BLaER1 (cell line): ENCODE results near the gene DNAH6.
A peak's percentile ranks its signal among the peaks of the same experiment; 100 is the strongest.

Experiments
- H3K27ac ChIP-seq: shearing (Covaris generic); formaldehyde crosslinking; 2 replicates; pipeline ENCODE4 v1.8.1; 2022
- H3K27me3 ChIP-seq: shearing (Covaris generic); formaldehyde crosslinking; 2 replicates; pipeline ENCODE4 v1.8.1; 2022
- H3K36me3 ChIP-seq: shearing (Covaris generic); formaldehyde crosslinking; 2 replicates; pipeline ENCODE4 v1.8.1; 2022
- H3K4me1 ChIP-seq: shearing (Covaris generic); formaldehyde crosslinking; 2 replicates; pipeline ENCODE4 v1.8.1; 2022
- H3K4me2 ChIP-seq: shearing (Covaris generic); formaldehyde crosslinking; 2 replicates; pipeline ENCODE4 v1.8.1; 2022
- H3K4me3 ChIP-seq: shearing (Covaris generic); formaldehyde crosslinking; 2 replicates; pipeline ENCODE4 v1.8.1; 2022
- H3K9ac ChIP-seq: shearing (Covaris generic); formaldehyde crosslinking; 2 replicates; pipeline ENCODE4 v1.8.1; 2022
- H3K9me3 ChIP-seq: shearing (Covaris generic); formaldehyde crosslinking; 2 replicates; pipeline ENCODE4 v1.8.1; 2022
- H4K20me1 ChIP-seq: shearing (Covaris generic); formaldehyde crosslinking; 2 replicates; pipeline ENCODE4 v1.8.1; 2022
- Cebpa-rat ChIP-seq: shearing (Covaris generic); IDR thresholded peaks from 2 replicates; pipeline ENCODE4 v1.8.1; 2022

Gene DNAH6

DNA sequence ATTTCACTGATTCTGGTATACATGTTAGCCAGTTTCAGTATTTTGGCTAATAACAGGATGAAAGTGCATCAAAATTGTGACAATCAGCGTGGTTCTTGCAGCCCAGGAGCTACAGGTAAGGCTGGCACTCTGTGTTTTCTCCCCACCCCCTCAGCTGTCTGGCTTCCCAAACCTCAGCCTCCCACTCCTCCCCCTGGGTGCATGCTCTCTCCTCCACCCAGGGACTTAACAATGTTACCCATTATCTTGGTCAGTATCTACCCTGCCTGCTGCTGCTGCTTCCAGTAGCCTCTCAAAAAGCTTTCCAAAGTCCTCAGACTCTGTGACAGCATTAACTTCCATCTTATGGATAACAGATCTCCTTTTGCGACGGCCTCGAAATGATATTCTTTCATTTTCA is 323.6 kb downstream of the DNAH6 start:
- H3K9ac ChIP-seq, result no peak overlapping the region
- H3K4me3 ChIP-seq, result no peak overlapping the region
- peak overlapping the region; percentile 72; the same call in 1 of the 2 replicates for H3K4me2 ChIP-seq
- no peaks in the 10 kb centered on the region for H3K36me3 ChIP-seq
- H3K4me1 ChIP-seq, result peaks cover 52% of the 10 kb centered on the region
- no peak overlapping the region for H3K27ac ChIP-seq
- peaks cover 43% of the 10 kb centered on the region for H3K9me3 ChIP-seq
- no peaks in the 10 kb centered on the region for H3K27me3 ChIP-seq
- no peaks in the 10 kb centered on the region for H4K20me1 ChIP-seq
- no peak for TF ChIP-seq Cebpa-rat

DNA sequence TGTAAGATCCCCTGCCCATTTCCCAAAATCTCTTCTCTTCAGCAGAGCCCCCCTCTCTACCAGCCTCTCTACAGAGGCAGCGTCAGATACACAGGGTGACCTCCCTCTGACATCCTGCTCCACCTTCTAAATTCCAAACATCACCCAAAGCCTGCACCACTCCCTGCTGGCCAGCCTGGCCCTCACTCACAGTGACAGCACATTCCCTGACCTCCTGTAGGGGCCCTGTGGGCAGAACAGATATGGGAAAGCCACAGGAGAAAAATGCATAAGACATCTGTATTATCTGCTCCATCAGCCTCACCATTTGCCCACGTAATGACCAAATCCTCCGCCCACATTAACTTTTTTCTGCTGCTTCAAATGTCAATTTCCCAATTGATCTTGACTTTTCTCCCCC is 324.0 kb downstream of the DNAH6 start:
- no peak overlapping the region for H3K9ac ChIP-seq
- H3K4me1 ChIP-seq, result peaks cover 56% of the 10 kb centered on the region
- TF ChIP-seq Cebpa-rat, result no peak
- 0 out of 2 replicates have a peak overlapping the region, but pooled peaks have one; percentile 45 for H3K27ac ChIP-seq
- H3K4me2 ChIP-seq, result peak overlapping the region; percentile 72
- H3K36me3 ChIP-seq, result no peaks in the 10 kb centered on the region
- H3K4me3 ChIP-seq, result no peak overlapping the region
- peaks cover 39% of the 10 kb centered on the region for H3K9me3 ChIP-seq
- H3K27me3 ChIP-seq, result no peaks in the 10 kb centered on the region
- H4K20me1 ChIP-seq, result no peaks in the 10 kb centered on the region

DNA sequence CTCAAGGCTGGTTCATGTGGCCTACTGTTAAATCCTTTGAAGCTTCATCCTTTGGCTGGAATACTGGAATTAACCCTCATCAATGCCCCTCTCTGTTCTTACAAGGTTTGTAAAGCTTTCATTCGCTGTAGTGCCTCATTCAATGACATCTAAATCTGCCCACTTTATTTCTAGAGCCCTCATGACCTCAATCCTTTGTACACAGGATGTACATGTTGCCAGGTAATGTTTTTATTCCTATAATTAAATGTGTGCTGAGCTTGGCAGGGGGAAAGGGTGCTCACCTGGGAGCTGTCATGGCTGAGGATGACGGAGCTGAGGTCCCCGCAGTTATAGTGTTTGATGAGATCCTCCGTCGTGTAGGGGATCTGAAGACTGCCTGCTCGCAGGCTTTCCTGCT is 325.3 kb downstream of the DNAH6 start:
- H3K4me3 ChIP-seq, result no peak overlapping the region
- no peaks in the 10 kb centered on the region for H4K20me1 ChIP-seq
- peak overlapping the region; percentile 72 for H3K4me2 ChIP-seq
- H3K36me3 ChIP-seq, result no peaks in the 10 kb centered on the region
- peak overlapping the region; percentile 45; the same call in 1 of the 2 replicates for H3K27ac ChIP-seq
- no peak overlapping the region for H3K9ac ChIP-seq
- no peak for TF ChIP-seq Cebpa-rat
- peaks cover 26% of the 10 kb centered on the region for H3K9me3 ChIP-seq
- H3K27me3 ChIP-seq, result no peaks in the 10 kb centered on the region
- H3K4me1 ChIP-seq, result peaks cover 68% of the 10 kb centered on the region

DNA sequence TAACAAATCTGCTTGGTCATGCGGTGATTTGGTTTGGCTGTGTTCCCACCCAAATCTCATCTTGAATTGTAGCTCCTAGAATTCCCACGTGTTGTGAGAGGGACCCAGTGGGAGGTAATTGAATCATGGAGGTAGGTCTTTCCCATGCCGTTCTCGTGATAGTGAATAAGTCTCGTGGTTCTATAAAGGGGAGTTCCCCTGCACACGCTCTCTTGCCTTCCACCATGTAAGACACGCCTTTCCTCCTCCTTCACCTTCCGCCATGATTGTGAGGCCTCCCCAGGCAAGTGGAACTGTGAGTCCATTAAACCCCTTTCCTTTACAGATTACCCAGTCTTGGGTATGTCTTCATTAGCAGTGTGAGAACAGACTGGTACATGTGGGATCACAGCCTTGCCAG is 327.8 kb downstream of the DNAH6 start:
- Histone ChIP-seq H3K4me1 (peaks cover 92% of the 10 kb centered on the region), H3K4me3 (no peak overlapping the region), H3K4me2 (peak overlapping the region; percentile 98), H3K27ac (peak overlapping the region; percentile 98), H3K36me3 (no peaks in the 10 kb centered on the region), H4K20me1 (no peaks in the 10 kb centered on the region), H3K9ac (no peak overlapping the region), H3K27me3 (no peaks in the 10 kb centered on the region), H3K9me3 (peaks cover 5% of the 10 kb centered on the region)
- no peak for TF ChIP-seq Cebpa-rat

GRCh38 chr2:84846041-84846663 is 329.9 kb downstream of the DNAH6 start:
- Histone ChIP-seq H4K20me1 (no peaks in the 10 kb centered on the region), H3K4me1 (peaks cover 90% of the 10 kb centered on the region), H3K36me3 (no peaks in the 10 kb centered on the region), H3K4me3 (peak overlapping the region; percentile 35), H3K9me3 (peaks cover 21% of the 10 kb centered on the region), H3K27me3 (no peaks in the 10 kb centered on the region), H3K27ac (peak overlapping the region; percentile 98), H3K4me2 (peak overlapping the region; percentile 98), H3K9ac (peak overlapping the region; percentile 80)
- TF ChIP-seq Cebpa-rat, result 0 out of 2 replicates have a peak, but pooled peaks have one; percentile 45

- Histone ChIP-seq H3K27ac (peak overlapping the region; percentile 98), H3K27me3 (no peaks in the 10 kb centered on the region), H3K4me3 (peak overlapping the region; percentile 35), H3K9ac (peak overlapping the region; percentile 80), H3K4me1 (peaks cover 84% of the 10 kb centered on the region), H3K4me2 (peak overlapping the region; percentile 98), H4K20me1 (no peaks in the 10 kb centered on the region), H3K36me3 (no peaks in the 10 kb centered on the region), H3K9me3 (peaks cover 25% of the 10 kb centered on the region)
- no peak for TF ChIP-seq Cebpa-rat
Observed at GRCh38 chr2:84846741-84847142, 330.4 kb downstream of the DNAH6 start.

GRCh38 chr2:84847326-84848050 is 331.2 kb downstream of the DNAH6 start:
- Histone ChIP-seq H3K27me3 (no peaks in the 10 kb centered on the region), H3K36me3 (no peaks in the 10 kb centered on the region), H4K20me1 (no peaks in the 10 kb centered on the region), H3K9me3 (peaks cover 32% of the 10 kb centered on the region), H3K27ac (peak overlapping the region; percentile 98), H3K4me2 (peak overlapping the region; percentile 98), H3K9ac (0 out of 2 replicates have a peak overlapping the region, but pooled peaks have one; percentile 80), H3K4me1 (peaks cover 76% of the 10 kb centered on the region), H3K4me3 (0 out of 2 replicates have a peak overlapping the region, but pooled peaks have one; percentile 11)
- TF ChIP-seq Cebpa-rat, result no peak

GRCh38 chr2:84849271-84849952 is 333.1 kb downstream of the DNAH6 start:
- Histone ChIP-seq H3K4me1 (peaks cover 57% of the 10 kb centered on the region), H3K27ac (peak overlapping the region; percentile 16; the same call in 1 of the 2 replicates), H3K9ac (no peak overlapping the region), H3K27me3 (no peaks in the 10 kb centered on the region), H3K36me3 (no peaks in the 10 kb centered on the region; the same call in 1 of the 2 replicates), H3K4me3 (no peak overlapping the region), H3K4me2 (peak overlapping the region; percentile 27; the same call in 1 of the 2 replicates), H4K20me1 (no peaks in the 10 kb centered on the region), H3K9me3 (peaks cover 50% of the 10 kb centered on the region)
- no peak for TF ChIP-seq Cebpa-rat

GRCh38 chr2:84850471-84850870 is 334.2 kb downstream of the DNAH6 start:
- no peak for TF ChIP-seq Cebpa-rat

More at GRCh38 chr2:84850471-84850870, 334.2 kb downstream of the DNAH6 start:
- no peaks in the 10 kb centered on the region for H4K20me1 ChIP-seq
- no peak overlapping the region for H3K4me3 ChIP-seq
- no peak overlapping the region for H3K27ac ChIP-seq
- no peak overlapping the region for H3K4me2 ChIP-seq
- no peaks in the 10 kb centered on the region; the same call in 1 of the 2 replicates for H3K36me3 ChIP-seq
- peaks cover 46% of the 10 kb centered on the region for H3K4me1 ChIP-seq
- peaks cover 55% of the 10 kb centered on the region for H3K9me3 ChIP-seq
- H3K9ac ChIP-seq, result no peak overlapping the region
- no peaks in the 10 kb centered on the region for H3K27me3 ChIP-seq
